Testis (tissue), 2 donors: ENCODE data around the gene TRIM28.

Experiments
- POLR2A ChIP-seq: fragments of 450-650 bp; IDR thresholded peaks from one replicate; pipeline ENCODE4 v1.6.1; 2017; ENCODE audit warnings: antibody characterized with exemption, mild to moderate bottlenecking, moderate library complexity
- TF ChIP-seq, protein P1 (sequence below), 3 experiments: fragments of 450-650 bp in 2 of 3; fragments of 200-600 bp in 1 of 3; sonication (generic) in 1 of 3; IDR thresholded peaks; one replicate each; pipeline ENCODE4 v1.5.1; 2016 to 2019; ENCODE audit warnings: antibody characterized with exemption in 3 of 3, mild to moderate bottlenecking in 2 of 3, moderate library complexity in 1 of 3

DNA sequence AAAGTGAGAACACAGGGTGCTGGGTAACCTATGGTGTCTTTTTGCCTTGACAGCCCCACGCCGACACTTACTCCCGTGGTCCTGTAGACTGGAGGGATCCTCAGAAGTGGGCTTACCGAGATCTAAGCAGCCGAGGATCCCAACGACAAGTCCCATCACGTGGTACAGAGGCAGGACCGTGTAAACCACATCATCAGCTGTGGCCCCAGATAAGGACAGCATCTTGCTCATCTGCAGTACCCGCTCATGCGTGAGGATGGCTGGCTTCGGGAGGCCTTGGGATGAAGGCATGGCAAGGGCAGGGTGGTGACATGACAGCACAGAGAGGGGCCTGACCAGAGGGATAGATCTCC lies 34.2 kb upstream of the TRIM28 start:
- TF ChIP-seq, protein P1, sequence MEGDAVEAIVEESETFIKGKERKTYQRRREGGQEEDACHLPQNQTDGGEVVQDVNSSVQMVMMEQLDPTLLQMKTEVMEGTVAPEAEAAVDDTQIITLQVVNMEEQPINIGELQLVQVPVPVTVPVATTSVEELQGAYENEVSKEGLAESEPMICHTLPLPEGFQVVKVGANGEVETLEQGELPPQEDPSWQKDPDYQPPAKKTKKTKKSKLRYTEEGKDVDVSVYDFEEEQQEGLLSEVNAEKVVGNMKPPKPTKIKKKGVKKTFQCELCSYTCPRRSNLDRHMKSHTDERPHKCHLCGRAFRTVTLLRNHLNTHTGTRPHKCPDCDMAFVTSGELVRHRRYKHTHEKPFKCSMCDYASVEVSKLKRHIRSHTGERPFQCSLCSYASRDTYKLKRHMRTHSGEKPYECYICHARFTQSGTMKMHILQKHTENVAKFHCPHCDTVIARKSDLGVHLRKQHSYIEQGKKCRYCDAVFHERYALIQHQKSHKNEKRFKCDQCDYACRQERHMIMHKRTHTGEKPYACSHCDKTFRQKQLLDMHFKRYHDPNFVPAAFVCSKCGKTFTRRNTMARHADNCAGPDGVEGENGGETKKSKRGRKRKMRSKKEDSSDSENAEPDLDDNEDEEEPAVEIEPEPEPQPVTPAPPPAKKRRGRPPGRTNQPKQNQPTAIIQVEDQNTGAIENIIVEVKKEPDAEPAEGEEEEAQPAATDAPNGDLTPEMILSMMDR (IDR thresholded peaks at IDR 0.05): no peak
- TF ChIP-seq POLR2A: no peak
